NCI-H345 (cell line): ENCODE measurements around the gene ATP13A2.
A peak's percentile ranks its signal among the peaks of the same experiment; 100 is the strongest.
"Not testable (repeated sequence)": the region's sequence is repeated elsewhere in the genome, so short reads cannot be mapped to it uniquely, and the experiment has no call there.

Experiments used
- DNase-seq: peaks from one replicate; lab custom pipeline; 2025; lab: John Stamatoyannopoulos, UW

The ATP13A2 gene

DNA sequence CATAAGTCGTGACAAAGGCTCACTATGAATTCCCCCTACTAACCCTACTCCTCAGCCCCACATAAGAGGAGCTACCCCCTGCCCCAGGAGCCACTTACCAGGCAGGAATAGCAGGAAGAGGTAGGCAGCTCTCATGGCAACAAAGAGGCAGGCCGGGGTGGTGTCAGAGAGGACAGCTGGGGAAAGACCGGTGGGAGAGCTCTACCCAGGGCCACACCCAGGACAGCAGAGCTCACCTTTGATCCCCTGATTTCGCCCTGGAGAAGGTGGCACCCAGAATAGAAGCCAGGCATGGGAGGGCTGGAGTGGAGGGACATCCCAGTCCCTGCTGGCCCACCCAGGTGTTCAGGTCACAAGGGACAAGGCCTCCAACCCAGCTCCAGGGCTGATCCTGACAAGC, 33.6 kb downstream of the ATP13A2 start:
- no peak for DNase-seq

DNA sequence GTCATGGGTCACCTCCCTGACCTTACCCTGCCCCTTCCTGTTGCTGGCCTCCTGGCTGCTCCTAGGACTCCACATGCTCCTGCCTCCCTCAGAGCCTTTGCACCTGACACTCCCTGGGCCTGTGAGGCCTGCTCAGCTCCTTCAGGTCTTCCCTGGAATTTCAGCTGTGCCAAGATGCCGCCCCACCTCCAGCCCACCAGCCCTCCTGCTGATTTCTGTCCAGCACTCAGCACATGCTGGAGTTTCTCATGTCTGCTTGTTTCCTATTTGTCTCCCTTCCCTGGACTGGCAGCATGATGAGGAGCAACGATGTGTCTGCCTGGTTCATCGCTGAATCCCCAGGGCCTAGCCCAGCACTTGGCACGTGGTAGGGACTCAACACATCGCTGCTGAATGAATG, 34.4 kb downstream of the ATP13A2 start:
- no peak for DNase-seq

DNA sequence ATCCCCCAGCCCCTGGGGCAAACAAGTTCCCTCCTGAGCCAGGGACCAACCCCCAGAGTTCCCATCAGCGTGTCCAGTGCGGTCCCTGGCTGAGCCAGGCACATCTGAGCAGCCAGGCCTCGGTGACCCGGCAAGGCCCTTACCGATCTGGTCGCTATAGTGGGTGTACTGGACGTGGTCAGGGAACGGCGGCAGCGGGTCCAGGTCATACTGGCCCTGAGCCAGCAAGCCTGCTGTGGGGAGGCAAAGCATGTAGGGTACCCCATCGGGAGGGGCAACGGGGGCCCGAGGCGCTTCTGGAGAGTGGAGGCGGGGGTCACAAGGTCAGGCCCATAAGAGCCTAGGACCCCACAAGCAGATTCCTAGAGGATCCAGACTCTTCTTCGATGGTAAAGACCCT, 34.8 kb downstream of the ATP13A2 start:
- no peak for DNase-seq

DNA sequence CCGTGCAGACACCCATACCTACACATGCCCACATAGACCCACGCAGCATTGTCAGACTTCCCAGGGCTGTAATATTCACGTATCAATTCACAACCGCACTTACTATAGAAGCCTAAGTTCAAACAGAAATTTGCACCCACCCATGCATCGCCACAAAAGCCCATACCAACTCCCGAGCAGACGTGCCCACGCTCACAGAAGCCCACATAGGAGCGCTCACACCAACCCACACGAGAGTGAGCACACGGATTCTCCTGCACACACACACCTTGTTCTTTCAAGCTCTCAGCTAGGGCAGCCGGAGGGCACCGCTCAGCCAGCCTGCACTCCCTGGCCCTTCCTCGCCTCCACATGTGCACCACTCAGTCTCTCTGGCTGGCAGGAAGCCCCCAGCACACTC, 35.9 kb downstream of the ATP13A2 start:
- no peak for DNase-seq

DNA sequence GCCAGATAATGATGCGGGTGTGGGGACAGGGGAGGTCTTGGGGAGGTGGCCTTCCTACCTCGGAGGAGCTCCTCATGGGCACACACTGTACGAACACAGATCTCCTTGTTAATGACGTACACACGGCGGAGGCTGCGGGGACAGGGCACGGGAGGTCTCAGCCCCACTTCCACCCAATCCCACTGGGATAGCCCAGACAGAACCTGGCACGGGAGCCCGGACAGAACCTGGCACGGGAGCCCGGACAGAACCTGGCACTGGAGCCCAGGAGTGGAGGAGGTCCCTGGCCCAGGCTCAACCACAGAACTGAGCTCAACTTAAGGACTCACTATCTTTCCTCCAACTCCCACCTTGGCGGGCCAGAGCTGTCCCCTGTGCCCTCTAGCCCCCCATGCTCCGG, 36.5 kb downstream of the ATP13A2 start:
- no peak for DNase-seq

DNA sequence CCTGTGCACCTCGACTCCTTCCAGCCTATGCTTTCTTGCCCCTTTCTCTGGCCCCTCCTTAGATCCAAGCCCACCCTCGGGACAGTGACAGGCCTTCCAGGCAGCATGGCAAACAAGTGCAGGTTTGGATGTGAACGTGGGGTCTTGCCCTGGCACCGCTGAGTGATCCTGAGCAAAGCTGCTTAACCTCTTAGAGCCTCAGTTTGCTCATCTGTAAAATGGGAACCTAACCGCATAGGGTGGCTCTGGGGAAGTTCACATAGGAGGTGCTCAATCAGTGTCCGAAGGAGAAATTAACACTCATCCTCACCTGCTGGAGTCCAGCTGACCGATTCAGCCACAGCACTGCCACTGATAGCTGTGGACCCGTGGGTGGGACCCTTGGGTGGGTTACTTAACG, 38.5 kb downstream of the ATP13A2 start:
- DNase-seq: no peak

DNA sequence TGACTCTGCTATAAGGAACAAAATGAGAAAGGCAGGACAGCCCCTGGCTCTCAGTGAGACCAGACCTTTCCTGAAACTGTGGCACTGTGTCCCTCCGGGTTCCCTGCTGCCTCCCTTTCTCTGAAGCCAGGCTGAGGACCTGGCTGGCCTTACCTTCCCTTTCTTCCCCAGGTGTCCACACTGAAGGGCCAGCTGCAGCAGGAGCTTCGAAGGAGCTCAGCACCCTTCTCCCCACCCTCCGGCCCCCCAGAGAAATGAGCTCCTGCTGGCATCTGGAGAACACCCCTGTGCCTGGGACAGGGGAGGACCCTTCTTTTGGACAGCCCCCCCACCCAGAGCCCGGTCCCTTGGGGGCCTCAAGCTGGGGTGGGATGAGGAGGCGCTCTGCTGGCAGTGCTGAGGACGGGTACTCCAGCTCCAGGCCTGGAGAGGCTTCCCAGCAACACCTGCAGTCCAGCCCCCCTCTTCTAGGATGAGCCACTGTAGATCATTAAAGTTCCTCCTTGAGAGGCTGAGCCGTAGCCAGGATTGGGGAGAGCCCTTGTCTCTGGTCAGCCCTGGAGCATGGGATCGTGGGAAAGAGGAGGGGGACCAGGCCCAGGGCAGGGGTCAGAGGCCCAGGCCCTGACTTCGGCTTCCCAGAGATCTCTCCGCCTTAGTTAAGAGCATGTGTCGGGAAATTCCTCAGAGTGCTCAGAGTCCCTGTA, 39.4 kb downstream of the ATP13A2 start:
- no peak for DNase-seq

DNA sequence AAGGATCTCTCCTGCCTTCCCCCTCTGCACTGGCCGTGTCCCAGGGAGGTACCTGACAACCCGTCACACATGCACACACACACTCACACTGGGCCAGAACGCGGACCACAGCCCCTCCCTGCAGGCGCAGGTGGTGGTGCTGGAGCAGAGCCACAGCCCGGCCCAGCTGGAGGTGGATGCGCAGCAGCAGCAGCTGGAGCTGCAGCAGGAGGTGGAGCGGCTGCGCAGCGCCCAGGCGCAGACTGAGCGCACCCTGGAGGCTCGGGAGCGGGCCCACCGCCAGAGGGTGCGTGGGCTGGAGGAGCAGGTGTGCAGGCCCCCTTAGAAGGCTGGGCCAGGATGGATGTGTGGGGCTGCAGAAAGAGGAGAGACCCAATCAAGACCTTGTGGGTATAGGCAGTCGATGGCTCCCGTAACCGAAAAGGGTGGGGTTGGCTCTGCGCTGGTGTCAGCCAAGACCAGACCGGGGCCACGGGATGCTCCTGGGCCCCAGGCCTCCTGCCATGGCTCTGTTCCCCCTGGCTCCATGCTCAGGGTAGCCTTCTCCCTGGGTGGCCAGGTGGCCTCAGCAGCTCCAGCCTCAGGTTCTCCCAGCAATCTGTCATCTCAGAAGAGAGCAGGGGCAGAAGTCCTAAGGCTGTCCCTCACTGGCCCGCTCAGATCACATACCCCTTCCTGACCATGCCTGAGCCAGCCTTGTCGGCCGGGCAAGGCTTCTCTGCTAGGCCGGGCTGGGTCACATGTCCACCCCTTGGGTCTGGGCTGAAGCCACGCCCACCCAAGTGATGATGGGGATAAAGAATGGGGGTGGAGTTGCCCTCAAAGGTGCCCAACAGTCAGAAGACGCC, 40.2 kb downstream of the ATP13A2 start:
- DNase-seq: peak; percentile 90

DNA sequence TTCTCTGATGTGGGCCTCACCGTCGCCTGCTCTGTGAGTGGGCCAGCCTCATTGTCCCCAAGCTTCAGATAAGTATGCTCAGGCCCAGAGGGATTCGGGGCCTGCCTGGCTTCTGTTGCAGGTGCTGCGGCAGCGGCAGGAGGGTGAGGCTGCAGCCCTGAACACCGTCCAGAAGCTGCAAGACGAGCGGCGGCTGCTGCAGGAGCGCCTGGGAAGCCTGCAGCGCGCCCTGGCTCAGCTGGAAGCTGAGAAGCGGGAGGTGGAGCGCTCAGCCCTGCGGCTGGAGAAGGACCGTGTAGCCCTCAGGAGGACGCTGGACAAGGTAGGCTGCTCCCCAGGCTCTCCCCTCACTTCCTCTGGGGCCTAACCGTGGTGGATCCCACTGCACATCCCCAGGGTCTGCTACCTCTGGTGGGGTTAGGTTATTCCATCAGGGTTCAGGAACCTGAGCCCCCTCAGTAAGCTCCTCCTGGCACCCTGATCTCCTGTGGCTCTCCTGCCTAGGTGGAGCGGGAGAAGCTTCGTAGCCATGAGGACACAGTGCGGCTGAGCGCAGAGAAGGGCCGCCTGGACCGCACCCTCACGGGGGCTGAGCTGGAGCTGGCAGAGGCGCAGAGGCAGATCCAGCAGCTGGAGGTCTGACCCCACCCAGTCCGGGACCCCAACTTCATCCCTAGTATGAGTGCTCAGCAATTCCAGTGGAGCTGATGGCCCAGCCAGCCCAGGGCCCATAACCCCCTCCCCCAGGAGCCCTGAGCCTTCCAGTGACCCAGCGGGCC, 41.4 kb downstream of the ATP13A2 start:
- DNase-seq: no peak

DNA sequence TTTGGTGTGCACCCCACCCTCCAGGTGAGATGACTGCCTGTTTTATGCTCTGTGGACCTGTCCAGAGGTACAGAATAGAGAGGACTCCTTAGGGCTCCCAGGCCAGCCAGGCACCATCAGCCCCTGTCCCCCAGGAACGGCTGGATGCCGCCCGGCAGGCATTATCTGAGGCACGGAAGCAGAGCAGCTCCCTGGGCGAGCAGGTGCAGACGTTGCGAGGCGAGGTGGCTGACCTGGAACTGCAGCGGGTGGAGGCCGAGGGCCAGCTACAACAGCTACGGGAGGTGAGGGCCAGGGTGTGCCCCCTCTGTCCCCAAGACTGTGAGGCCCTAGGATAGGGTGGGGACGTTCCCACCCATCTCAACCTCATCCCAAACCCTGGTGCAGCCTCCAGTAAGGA, 42.1 kb downstream of the ATP13A2 start:
- no peak for DNase-seq

DNA sequence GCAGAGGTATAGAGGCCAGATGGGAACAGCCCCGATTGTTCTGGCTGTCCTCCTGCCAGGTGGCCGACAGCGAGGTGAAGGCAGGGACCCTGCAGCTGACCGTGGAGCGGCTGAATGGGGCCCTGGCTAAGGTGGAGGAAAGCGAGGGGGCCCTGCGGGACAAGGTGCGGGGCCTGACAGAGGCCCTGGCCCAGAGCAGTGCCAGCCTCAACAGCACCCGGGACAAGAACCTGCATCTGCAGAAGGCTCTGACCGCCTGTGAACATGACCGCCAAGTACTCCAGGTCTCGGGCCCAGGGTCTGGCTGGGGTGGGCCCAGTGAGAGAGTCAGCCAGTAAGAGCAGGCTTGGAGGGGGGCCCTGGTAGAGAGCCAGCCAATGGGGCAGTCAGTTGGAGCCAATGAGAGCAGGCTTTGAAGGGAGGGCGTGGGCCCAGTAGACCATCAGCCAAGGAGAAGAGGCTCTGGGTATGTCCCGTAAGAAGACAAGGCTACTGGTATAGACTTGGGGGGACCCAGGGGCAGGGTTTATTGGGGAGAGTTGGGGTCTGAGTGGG, 42.6 kb downstream of the ATP13A2 start:
- DNase-seq: no peak

DNA sequence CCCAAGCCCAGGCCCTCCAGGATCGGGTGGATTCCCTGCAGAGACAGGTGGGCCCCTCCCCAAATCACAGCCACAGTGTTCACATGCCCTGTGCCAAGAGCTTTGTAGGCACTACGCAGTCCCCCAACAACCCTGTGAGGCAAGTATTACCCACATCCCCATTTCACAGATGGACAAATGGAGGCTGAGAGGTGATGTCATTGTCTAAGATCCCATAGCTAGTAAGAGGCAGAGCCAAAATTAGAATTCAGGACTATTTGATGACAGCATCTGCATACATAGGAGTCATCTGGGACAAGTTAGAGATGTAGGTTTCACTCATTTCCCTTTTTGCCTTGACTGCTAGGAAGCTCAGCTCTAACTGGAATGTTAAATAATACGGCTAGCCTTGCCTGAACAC, 43.4 kb downstream of the ATP13A2 start:
- DNase-seq: no peak

DNA sequence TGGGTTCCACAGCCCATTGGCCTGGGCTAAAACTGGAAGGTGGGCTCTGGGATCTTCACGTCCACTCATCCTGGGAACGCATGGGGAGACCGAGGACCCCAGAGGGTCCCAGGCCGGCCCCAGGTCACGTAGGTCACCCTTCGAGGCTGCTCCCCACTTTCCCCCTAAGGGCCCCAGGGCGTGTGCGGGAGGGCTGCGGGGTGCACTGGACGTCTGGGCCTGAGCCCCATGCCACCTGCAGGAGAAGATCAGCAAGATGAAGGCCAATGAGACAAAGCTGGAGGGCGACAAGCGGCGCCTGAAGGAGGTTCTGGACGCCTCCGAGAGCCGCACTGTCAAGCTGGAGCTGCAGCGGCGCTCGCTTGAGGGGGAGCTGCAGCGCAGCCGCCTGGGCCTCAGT, 43.8 kb downstream of the ATP13A2 start:
- no peak for DNase-seq

DNA sequence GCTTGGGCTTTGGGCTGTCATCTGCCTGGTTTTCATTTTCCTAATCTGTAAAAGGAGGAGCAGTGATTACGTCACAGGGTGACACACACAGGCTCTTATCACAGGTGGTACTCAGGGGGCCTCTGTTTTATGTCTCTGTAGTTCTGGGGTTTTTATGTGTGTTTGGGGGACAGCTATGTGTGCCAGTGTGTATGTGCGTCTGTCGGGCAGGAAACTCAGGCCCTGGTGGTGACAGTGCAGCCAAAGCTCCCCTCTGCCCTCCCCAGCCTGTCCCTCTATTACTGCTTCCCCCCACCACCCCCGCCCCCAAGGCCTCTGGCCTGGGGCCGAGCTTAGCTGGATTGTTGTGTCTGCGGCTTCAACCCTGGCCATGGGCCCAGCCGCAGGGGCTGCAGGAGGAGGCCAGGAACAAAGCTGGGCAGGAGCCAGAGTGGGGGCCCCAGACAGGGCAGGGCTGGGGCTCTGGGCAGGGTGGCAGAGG, 44.6 kb downstream of the ATP13A2 start:
- no peak for DNase-seq

DNA sequence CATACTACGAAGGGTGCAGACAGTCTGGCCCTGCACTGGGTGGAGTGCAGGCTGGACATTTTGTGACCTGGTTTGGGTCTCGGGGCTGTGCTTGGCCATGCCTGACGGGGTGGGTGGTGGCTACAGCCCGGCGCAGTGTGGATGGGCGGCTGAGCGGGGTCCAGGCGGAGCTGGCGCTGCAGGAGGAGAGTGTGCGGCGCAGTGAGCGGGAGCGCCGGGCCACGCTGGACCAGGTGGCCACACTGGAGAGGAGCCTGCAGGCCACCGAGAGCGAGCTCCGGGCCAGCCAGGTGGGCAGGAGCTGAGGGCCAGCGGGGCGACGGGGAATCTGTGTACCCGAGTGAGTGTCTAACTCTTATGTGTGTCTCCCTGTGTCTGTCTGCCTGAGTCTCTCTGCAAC, 45.4 kb downstream of the ATP13A2 start:
- DNase-seq: no peak

DNA sequence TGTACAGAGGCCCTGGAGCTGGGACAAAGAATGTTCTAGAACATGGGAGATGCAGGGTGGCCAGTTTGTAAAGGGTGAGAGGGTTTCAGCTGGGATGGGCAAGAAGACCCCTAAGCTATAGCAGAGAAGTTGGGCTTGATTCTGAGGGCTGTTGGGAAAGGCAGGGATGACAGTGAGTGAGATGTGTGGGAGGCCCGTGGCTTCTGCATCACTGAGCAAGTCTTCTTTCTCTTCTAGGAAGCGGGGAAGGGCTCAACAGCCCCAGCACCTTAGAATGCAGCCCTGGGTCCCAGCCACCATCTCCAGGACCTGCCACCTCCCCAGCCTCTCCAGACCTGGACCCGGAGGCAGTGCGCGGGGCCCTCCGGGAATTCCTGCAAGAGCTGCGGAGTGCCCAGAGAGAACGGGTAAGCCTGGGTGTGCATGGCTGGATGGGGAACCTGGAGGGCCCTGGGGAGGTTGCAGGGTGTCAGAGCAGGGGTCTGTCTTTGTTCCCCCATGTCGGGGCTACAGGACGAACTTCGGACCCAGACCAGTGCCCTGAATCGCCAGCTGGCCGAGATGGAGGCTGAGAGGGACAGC, 46.2 kb downstream of the ATP13A2 start:
- no peak for DNase-seq

DNA sequence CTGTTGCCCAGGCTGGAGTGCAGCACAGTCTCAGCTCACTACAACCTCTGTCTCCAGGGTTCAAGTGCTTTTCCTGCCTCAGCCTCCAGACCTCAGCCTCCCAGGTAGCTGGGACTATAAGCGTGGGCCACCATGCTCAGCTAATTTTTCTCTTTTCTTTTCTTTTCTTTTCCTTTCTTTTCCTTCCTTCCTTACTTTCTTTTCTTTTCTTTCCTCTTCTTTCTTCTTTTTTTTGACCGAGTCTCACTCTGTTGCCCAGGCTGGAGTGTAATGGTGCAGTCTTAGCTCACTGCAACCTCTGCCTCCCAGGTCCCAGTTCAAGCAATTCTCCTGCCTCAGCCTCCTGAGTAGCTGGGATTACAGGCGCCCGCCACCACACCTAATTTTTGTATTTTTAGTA, 47.6 kb downstream of the ATP13A2 start:
- DNase-seq: not testable (repeated sequence)

DNA sequence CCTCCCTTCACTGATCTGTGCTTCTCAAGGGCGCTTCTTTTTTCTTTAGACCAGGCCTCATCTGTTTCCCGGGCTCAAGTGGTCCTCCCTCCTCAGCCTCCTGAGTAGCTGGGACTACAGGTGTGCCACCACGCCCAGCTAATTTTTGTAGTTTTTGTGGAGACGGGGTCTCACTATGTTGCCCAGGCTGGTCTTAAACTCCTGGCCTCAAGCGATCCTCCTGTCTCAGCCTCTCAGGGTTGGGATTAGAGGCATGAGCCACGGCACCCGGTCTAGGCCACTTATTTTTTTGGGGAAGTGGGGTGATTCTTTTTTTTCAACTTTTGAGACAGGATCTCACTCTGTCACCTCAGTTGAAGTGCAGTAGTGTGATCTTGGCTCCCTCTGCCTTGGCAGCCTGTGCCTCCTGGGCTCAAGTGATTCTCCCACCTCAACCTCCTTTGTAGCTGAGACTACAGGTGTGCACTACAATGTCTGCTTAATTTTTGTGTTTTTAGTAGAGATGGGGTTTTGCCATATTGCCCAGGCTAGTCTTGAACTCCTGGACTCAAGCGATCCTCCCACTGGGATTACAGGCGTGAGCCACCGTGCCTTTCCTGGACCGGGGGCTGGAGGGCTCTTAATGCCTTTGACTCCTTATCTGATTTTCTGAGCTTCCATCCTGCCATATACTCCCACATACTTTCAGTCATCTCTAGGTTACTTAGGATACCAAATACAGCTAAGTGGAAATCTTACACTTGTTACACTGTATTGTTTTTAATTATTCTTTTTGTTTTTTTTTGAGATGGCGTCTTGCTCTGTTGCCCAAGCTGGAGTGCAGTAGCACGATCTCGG, 50.2 kb downstream of the ATP13A2 start:
- DNase-seq: no peak

DNA sequence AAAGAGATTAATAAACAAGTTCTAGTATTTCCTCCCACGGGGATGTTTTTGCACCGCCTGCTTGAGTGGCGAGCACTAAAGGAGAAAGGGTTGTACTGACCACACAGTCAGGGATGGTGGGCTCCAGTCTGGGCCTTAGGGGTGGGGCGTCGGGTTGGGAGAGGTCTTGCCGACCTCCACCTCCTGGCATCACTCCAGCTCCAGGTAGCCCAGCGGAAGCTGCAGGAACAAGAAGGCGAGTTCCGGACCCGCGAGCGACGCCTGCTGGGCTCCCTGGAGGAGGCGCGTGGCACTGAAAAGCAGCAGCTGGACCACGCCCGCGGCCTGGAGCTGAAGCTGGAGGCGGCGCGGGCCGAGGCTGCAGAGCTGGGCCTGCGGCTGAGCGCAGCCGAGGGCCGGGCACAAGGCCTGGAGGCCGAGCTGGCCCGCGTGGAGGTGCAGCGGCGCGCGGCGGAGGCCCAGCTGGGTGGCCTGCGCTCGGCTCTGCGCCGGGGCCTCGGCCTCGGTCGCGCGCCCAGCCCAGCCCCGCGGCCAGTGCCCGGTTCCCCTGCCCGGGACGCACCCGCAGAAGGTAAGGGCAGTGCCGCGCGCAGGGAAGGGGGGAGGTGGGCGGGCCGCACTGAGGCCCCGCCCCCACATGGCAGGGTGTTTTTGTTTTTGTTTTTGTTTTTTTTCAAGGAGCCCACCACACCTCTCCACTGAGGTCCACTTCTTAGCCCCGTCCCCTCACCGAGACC, 51.0 kb downstream of the ATP13A2 start:
- DNase-seq: peak; percentile 89

DNA sequence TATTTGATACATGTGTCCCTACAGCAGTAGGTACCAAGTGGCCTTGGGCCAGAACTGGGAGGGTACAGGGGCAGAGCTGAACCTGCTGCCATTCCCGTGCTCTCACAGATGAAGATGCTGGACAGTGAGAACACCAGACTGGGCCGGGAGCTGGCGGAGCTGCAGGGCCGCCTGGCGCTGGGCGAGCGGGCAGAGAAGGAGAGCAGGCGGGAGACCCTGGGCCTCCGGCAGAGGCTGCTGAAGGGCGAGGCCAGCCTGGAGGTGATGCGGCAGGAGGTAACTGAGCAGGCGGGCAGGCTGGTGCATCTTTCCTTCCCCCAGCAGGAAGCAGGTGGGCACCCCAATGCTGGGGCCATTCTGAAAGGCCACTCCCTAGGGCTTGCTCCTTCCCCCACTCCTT, 53.3 kb downstream of the ATP13A2 start:
- DNase-seq: no peak
